Epithelial cell of umbilical artery (primary cell): ENCODE data around the gene LRRFIP1. TPM values are rescaled to one million over a fixed set of nuclear protein-coding genes. Genes with fewer than 3 reads are reported as not detected.

ENCODE experiments used
- total RNA-seq: library from RNA; depleted of rRNA; stranded (reverse); fragments of >200 nt; gene quantifications from 2 replicates; pipeline ENCODE4 v1.2.3, GENCODE V29; 2014

Gene LRRFIP1
- total RNA-seq, result 105 and 135 TPM in 2 replicates

GRCh38 chr2:237627441-237628246 is at the start of gene LRRFIP1:
Gene LRRFIP1 (plus strand): TSS chr2:237627587. CDS start chr2:237627645, 58 bp downstream.

GRCh38 chr2:237590272-237591140 is 36.9 kb upstream of the LRRFIP1 start, which contains the start of gene RAB17:
Gene RAB17 (minus strand): TSS chr2:237590734. CDS start chr2:237586154, 4,580 bp downstream.

GRCh38 chr2:237798236-237799059 is 171.1 kb downstream of the LRRFIP1 start, which contains the start of gene RBM44:
Gene RBM44 (plus strand): TSS chr2:237798779. CDS start chr2:237813610, 14,831 bp downstream.

Other genes starting within 250 kb of the LRRFIP1 start
- gene COL6A3, start 213.4 kb upstream of the LRRFIP1 start, total RNA-seq, result 5.2 and 17.9 TPM in 2 replicates
- 0.61 TPM in 1 of 2 replicates, not detected in the other for gene MLPH, start 140.3 kb upstream of the LRRFIP1 start, total RNA-seq
- gene PRLH, start 61.0 kb upstream of the LRRFIP1 start, total RNA-seq, result not detected in 2 replicates
- gene RAB17, start 36.9 kb upstream of the LRRFIP1 start, total RNA-seq, result under 0.01 TPM in 1 of 2 replicates, not detected in the other
- gene RBM44, start 171.2 kb downstream of the LRRFIP1 start, total RNA-seq, result 0.32 and 0.91 TPM in 2 replicates
- gene RAMP1, start 232.0 kb downstream of the LRRFIP1 start, total RNA-seq, result not detected in 2 replicates